Body of pancreas (tissue), 4 donors: ENCODE results near the gene TRPM2.

Source experiments
- CTCF ChIP-seq, 7 experiments: fragments of 450-650 bp in 4 of 7; fragments of 200-600 bp in 3 of 7; sonication (generic) in 3 of 7; IDR thresholded peaks; one replicate each; pipeline ENCODE4 v1.5.1; 2016 to 2019; ENCODE audit warnings: antibody characterized with exemption in 7 of 7
- POLR2A ChIP-seq, 3 donors: fragments of 450-650 bp; IDR thresholded peaks; one replicate each; pipeline ENCODE4 v1.6.1; 2016; ENCODE audit warnings: antibody characterized with exemption in 3 of 3, mild to moderate bottlenecking in 2 of 3

GRCh38 chr21:44489962-44490361 is 136.5 kb downstream of the TRPM2 start:
- TF ChIP-seq CTCF (IDR thresholded peaks at IDR 0.05) (no peak), POLR2A (IDR thresholded peaks at IDR 0.05) (no peak)
